CD4-positive, CD25-positive, alpha-beta regulatory T cell (primary cell): ENCODE data around the gene CPA3. TPM values are rescaled to one million over a fixed set of nuclear protein-coding genes. Genes with fewer than 3 reads are reported as not detected.
A peak's percentile ranks its signal among the peaks of the same experiment; 100 is the strongest.

ENCODE experiments used
- ATAC-seq, 2 donors: fragments of 150-1000 bp; cut with Tn5 transposase; one replicate each; pipeline ENCODE4 v1.10.0; 2021; ENCODE audit warnings: low read depth in 2 of 2, moderate number of reproducible peaks in 2 of 2, moderate library complexity in 1 of 2
- DNase-seq, 3 donors: peaks; one replicate each; pipeline versions ENCODE4 v3.0.0 to v3.0.0-alpha.2; 2012 to 2022; ENCODE audit warnings: mixed read lengths in 1 of 3
- H3K27ac ChIP-seq: one replicate; pipeline ENCODE4 v1.7.0; 2013; ENCODE audit warnings: mild to moderate bottlenecking, low read length; ENCODE audit not compliant: insufficient read depth, poor library complexity, severe bottlenecking
- H3K27me3 ChIP-seq: one replicate; pipeline ENCODE4 v1.7.0; 2013; ENCODE audit warnings: low read length; ENCODE audit not compliant: control insufficient read depth, insufficient read depth
- H3K36me3 ChIP-seq: one replicate; pipeline ENCODE4 v1.7.0; 2013; ENCODE audit warnings: mild to moderate bottlenecking, low read length, moderate library complexity; ENCODE audit not compliant: control insufficient read depth, insufficient read depth
- H3K4me1 ChIP-seq: 2 replicates; pipeline ENCODE4 v1.7.0; 2013; ENCODE audit warnings: mild to moderate bottlenecking, low read length; ENCODE audit not compliant: insufficient read depth, control insufficient read depth, poor library complexity, severe bottlenecking
- H3K4me3 ChIP-seq: one replicate; pipeline ENCODE4 v1.7.0; 2013; ENCODE audit warnings: low read depth, mild to moderate bottlenecking, low read length, moderate library complexity
- H3K9me3 ChIP-seq, 2 experiments: 1 replicate in 1 of 2; 2 replicates in 1 of 2; pipeline ENCODE4 v1.7.0; 2013; ENCODE audit warnings: low read length in 2 of 2, mild to moderate bottlenecking in 1 of 2, moderate library complexity in 1 of 2; ENCODE audit not compliant: control insufficient read depth in 2 of 2
- H3K27ac Mint-ChIP-seq, 3 donors: one replicate each; pipeline ENCODE4 v1.8.0; 2020 to 2022; ENCODE audit warnings: mild to moderate bottlenecking in 3 of 3, mixed read lengths in 3 of 3, moderate library complexity in 2 of 3
- H3K27me3 Mint-ChIP-seq: one replicate; pipeline ENCODE4 v1.8.0; 2022; ENCODE audit warnings: mild to moderate bottlenecking, mixed read lengths
- H3K36me3 Mint-ChIP-seq: one replicate; pipeline ENCODE4 v1.8.0; 2020; ENCODE audit warnings: mixed read lengths
- H3K4me1 Mint-ChIP-seq, 4 donors: one replicate each; pipeline ENCODE4 v1.8.0; 2020 to 2022; ENCODE audit warnings: mixed read lengths in 4 of 4, mild to moderate bottlenecking in 1 of 4
- H3K4me3 Mint-ChIP-seq, 4 donors: one replicate each; pipeline ENCODE4 v1.8.0; 2020 to 2022; ENCODE audit warnings: mild to moderate bottlenecking in 4 of 4, mixed read lengths in 4 of 4, moderate library complexity in 3 of 4
- H3K9me3 Mint-ChIP-seq, 7 donors: one replicate each; pipeline ENCODE4 v1.8.0; 2020 to 2022; ENCODE audit warnings: mixed read lengths in 7 of 7, mild to moderate bottlenecking in 3 of 7, moderate library complexity in 2 of 7
- polyA plus RNA-seq, 4 donors: library from polyadenylated mRNA; unstranded; fragments of 300-500 nt; fragmentation: Illumina TruSeq; gene quantifications; one replicate each; pipeline ENCODE4 v1.2.3, GENCODE V29; 2021
- total RNA-seq: library from RNA; stranded (reverse); gene quantifications from one replicate; pipeline ENCODE4 v1.2.3, GENCODE V29; 2022

CPA3 gene
- total and polyA plus RNA-seq, 5 donors from 2014 or later: 1.1 TPM; not detected in 4

GRCh38 chr3:148848410-148848809, 16.7 kb upstream of the CPA3 start:
- no peaks in the 10 kb centered on the region for H3K36me3 ChIP-seq
- Mint-ChIP-seq H3K36me3 (no peaks in the 10 kb centered on the region), H3K4me3 (no peak overlapping the region), H3K9me3 (peaks cover 0 to 1% (median 0%) of the 10 kb centered on the region in 7 donors), H3K4me1 (no peaks in the 10 kb centered on the region), H3K27ac (no peak overlapping the region), H3K27me3 (peaks cover 4% of the 10 kb centered on the region)
- ATAC-seq (no peak), DNase-seq (no peak)
- H3K27me3 ChIP-seq: no peaks in the 10 kb centered on the region
- H3K4me3 ChIP-seq: no peak overlapping the region
- no peaks in the 10 kb centered on the region for H3K4me1 ChIP-seq
- H3K27ac ChIP-seq: no peak overlapping the region
- no peaks in the 10 kb centered on the region for H3K9me3 ChIP-seq

DNA sequence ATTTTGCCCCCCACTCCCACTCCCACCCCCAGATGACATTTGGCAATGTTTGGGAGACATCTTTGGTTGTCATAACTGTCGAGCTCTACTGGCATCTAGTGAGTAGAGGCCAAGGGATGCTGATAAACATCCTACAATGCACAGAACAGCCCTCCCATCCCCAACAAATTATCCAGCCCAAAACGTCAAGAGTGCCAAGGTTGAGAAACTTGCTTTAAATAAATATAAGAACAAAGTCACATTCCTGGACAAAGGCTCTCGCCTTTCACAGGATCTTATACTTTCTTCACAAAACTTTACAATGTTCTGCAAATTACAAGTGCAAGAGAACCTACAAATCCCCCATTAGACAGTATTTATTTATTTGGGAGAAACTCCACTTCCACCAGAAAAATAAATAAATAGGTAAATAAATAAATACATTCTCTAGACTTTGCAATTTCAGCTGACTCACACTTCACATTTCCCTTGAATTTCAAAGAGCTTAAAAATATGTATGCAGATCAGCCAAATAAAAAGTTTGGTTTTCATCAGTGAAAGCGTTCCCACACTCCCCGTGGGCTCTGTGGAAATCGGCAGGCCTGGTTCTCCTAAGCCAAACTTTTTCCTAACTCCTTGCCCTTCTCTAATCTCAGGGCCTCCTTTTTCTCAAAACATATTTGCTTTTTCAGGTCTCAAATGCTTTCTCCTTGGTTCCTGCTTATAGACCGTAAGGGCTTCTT, 12.7 kb upstream of the CPA3 start:
- H3K36me3 Mint-ChIP-seq: no peaks in the 10 kb centered on the region
- H3K4me3 Mint-ChIP-seq: no peak overlapping the region

DNA sequence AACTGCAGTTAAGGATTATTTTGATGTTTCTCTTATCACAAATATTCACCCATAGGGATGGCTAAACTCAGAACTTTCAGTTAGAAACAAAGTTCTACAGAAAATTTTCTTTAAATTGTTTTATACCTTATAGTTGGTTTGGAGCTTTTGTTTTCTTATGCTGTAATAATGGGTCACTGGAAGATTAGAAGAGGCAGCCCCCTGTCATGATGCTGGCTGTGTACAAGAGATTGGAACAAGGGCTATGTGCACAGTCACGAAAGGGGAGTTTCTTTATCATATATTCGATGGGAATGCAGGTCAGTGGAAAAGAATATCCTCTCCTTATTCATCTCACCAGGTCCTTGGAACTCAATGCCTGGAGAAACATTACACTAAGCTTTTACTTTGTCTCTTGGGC, 12.0 kb upstream of the CPA3 start:
- H3K27ac ChIP-seq: no peak overlapping the region
- H3K9me3 ChIP-seq: no peaks in the 10 kb centered on the region
- no peak overlapping the region for H3K4me3 ChIP-seq
- no peak for ATAC-seq
- no peaks in the 10 kb centered on the region for H3K4me1 Mint-ChIP-seq
- peaks cover 0 to 1% (median 0%) of the 10 kb centered on the region in 7 donors for H3K9me3 Mint-ChIP-seq
- no peaks in the 10 kb centered on the region for H3K36me3 ChIP-seq
- H3K27me3 ChIP-seq: no peaks in the 10 kb centered on the region
- no peaks in the 10 kb centered on the region for H3K36me3 Mint-ChIP-seq
- H3K27me3 Mint-ChIP-seq: peaks cover 4% of the 10 kb centered on the region
- no peak overlapping the region for H3K4me3 Mint-ChIP-seq
- H3K4me1 ChIP-seq: no peaks in the 10 kb centered on the region
- DNase-seq: no peak
- H3K27ac Mint-ChIP-seq: no peak overlapping the region

More for the DNA sequence above, 12.7 kb upstream of the CPA3 start:
- no peak overlapping the region for H3K27ac ChIP-seq
- no peaks in the 10 kb centered on the region for H3K9me3 ChIP-seq
- Mint-ChIP-seq H3K27ac (no peak overlapping the region), H3K4me1 (no peaks in the 10 kb centered on the region), H3K9me3 (peaks cover 0 to 1% (median 0%) of the 10 kb centered on the region in 7 donors), H3K27me3 (peaks cover 4% of the 10 kb centered on the region)
- ATAC-seq: no peak
- H3K4me3 ChIP-seq: no peak overlapping the region
- no peaks in the 10 kb centered on the region for H3K36me3 ChIP-seq
- no peaks in the 10 kb centered on the region for H3K27me3 ChIP-seq
- DNase-seq: no peak
- no peaks in the 10 kb centered on the region for H3K4me1 ChIP-seq

DNA sequence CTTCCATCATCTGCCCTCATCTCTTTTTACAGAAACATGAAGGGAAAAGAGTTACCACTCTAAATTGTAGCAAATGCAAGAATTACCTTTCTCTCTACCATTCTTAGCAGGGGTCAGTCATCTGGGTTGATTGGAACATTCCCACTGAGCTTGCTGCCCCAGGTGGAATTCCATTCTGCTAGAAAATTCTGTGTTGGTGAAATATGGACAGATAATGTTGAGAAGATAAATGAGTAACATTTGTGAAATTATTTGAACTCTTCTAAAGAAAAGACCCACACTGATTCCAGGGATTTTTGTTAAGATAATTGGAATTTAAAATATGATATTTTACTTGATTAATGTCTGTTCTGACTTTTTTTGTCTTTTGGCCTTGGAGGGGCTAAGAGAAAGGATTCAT, 11.0 kb upstream of the CPA3 start:
- ATAC-seq: no peak
- H3K9me3 ChIP-seq: no peaks in the 10 kb centered on the region
- no peaks in the 10 kb centered on the region for H3K27me3 ChIP-seq
- Mint-ChIP-seq H3K9me3 (peaks cover 0 to 1% (median 0%) of the 10 kb centered on the region in 7 donors), H3K27me3 (peaks cover 4% of the 10 kb centered on the region), H3K27ac (no peak overlapping the region), H3K4me3 (no peak overlapping the region), H3K4me1 (no peaks in the 10 kb centered on the region), H3K36me3 (no peaks in the 10 kb centered on the region)
- no peak overlapping the region for H3K27ac ChIP-seq
- H3K4me3 ChIP-seq: no peak overlapping the region
- H3K4me1 ChIP-seq: no peaks in the 10 kb centered on the region
- DNase-seq: no peak
- H3K36me3 ChIP-seq: no peaks in the 10 kb centered on the region

DNA sequence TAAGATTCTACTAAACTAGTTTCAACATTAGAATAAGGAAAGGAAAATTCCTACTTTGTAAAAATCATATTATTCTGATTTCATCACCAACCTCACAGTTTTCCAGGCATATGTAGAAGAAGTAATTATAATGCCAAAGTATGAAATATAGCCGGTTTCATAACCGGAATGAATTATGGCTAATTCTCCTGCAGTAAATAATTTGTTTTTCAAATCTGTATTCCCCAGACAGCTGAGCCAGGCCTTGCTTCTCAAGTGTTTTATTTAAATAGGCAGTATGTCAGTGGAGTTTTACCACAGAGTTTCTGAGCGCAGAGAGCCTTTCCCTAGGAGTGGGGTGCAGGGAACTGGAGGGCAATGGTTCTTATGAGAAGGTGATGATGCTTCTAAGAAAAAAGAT, 8.7 kb upstream of the CPA3 start:
- DNase-seq (no peak), ATAC-seq (no peak)
- Histone ChIP-seq H3K27me3 (no peaks in the 10 kb centered on the region), H3K4me3 (no peak overlapping the region), H3K4me1 (no peaks in the 10 kb centered on the region), H3K27ac (no peak overlapping the region), H3K9me3 (no peaks in the 10 kb centered on the region), H3K36me3 (no peaks in the 10 kb centered on the region)
- H3K4me1 Mint-ChIP-seq: no peaks in the 10 kb centered on the region
- no peak overlapping the region for H3K27ac Mint-ChIP-seq
- no peak overlapping the region for H3K4me3 Mint-ChIP-seq
- H3K9me3 Mint-ChIP-seq: peaks cover 0 to under 1% (median 0%) of the 10 kb centered on the region in 7 donors
- H3K27me3 Mint-ChIP-seq: peaks cover 3% of the 10 kb centered on the region
- H3K36me3 Mint-ChIP-seq: no peaks in the 10 kb centered on the region

DNA sequence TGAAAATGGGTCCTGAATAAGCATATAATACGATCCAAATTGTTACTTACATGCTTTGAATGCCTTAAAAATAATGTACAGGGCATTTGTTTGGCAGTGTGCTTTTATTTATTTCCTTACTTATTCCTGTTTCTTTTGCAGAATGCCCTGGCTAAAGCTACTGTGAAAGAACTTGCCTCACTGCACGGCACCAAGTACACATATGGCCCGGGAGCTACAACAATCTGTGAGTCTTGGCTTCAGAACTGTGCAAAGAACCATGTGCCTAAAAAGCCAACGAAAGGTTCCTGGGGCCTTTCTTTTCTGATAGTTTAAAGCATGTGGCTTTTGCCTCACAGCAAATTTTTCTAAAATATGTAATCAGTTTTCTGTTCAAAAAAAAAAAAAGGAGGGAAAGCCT, 7.8 kb upstream of the CPA3 start:
- DNase-seq (no peak), ATAC-seq (no peak)
- H3K36me3 ChIP-seq: no peaks in the 10 kb centered on the region
- no peaks in the 10 kb centered on the region for H3K27me3 ChIP-seq
- no peak overlapping the region for H3K4me3 ChIP-seq
- no peaks in the 10 kb centered on the region for H3K36me3 Mint-ChIP-seq
- no peaks in the 10 kb centered on the region for H3K4me1 Mint-ChIP-seq
- H3K27ac Mint-ChIP-seq: no peak overlapping the region
- H3K9me3 Mint-ChIP-seq: no peaks in the 10 kb centered on the region
- H3K4me1 ChIP-seq: no peaks in the 10 kb centered on the region
- no peak overlapping the region for H3K27ac ChIP-seq
- no peaks in the 10 kb centered on the region for H3K9me3 ChIP-seq
- no peak overlapping the region for H3K4me3 Mint-ChIP-seq
- H3K27me3 Mint-ChIP-seq: no peaks in the 10 kb centered on the region

DNA sequence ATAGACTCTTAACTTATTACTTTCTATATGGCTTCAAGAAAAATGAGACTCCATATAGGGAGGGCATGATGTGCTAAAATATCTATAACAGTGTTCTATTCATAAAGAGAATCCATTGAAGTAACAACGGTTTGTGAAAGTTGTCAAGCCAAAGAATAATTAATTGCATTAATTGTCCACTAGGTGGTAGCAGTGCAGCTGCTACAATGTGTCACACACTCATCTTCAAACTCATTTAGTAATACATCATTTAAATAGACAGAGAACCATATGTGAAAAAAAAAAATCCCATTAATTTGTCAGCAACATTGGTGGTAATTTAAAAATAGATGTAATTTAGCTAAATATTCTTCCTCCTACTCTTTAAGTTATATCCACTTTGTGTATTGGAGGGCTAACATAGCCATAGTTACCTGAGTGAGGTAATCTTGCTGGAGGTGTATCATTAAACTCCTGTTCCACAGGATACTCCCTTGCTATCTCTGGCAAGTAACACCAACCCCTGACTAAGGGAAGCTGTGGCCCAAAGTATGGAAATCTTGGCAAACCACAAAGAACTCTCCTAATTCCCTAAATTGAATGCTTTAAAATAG, 3.7 kb upstream of the CPA3 start:
- H3K27ac Mint-ChIP-seq: no peak overlapping the region
- ATAC-seq: peak in 1 of 2 donors; percentile 63
- H3K36me3 Mint-ChIP-seq: no peaks in the 10 kb centered on the region

GRCh38 chr3:148863297-148863696, 1.8 kb upstream of the CPA3 start:
- Mint-ChIP-seq H3K4me3 (no peak overlapping the region), H3K36me3 (no peaks in the 10 kb centered on the region), H3K27ac (no peak overlapping the region), H3K27me3 (peaks cover 18% of the 10 kb centered on the region), H3K4me1 (no peaks in the 10 kb centered on the region), H3K9me3 (no peaks in the 10 kb centered on the region)
- Histone ChIP-seq H3K9me3 (no peaks in the 10 kb centered on the region), H3K27me3 (no peaks in the 10 kb centered on the region), H3K4me1 (no peaks in the 10 kb centered on the region), H3K4me3 (no peak overlapping the region), H3K36me3 (no peaks in the 10 kb centered on the region), H3K27ac (no peak overlapping the region)
- ATAC-seq (no peak), DNase-seq (no peak)

More for the DNA sequence above, 3.7 kb upstream of the CPA3 start:
- Histone ChIP-seq H3K4me3 (no peak overlapping the region), H3K27me3 (no peaks in the 10 kb centered on the region), H3K36me3 (no peaks in the 10 kb centered on the region), H3K27ac (no peak overlapping the region), H3K4me1 (no peaks in the 10 kb centered on the region), H3K9me3 (no peaks in the 10 kb centered on the region)
- peak in 2 of 3 donors; percentile 24 to 53 for DNase-seq
- peaks cover 14% of the 10 kb centered on the region for H3K27me3 Mint-ChIP-seq
- no peak overlapping the region for H3K4me3 Mint-ChIP-seq
- H3K4me1 Mint-ChIP-seq: no peaks in the 10 kb centered on the region
- no peaks in the 10 kb centered on the region for H3K9me3 Mint-ChIP-seq
